AG10803 (cell line): ENCODE data around the gene SEL1L3.

Source experiments
- DNase-seq: peaks from one replicate; pipeline ENCODE4 v3.0.0; 2010; ENCODE audit warnings: low read depth
- H3K4me3 ChIP-seq: 2 replicates; pipeline ENCODE4 v1.5.1; 2011; ENCODE audit warnings: mild to moderate bottlenecking, low read length, control low read depth
- TF ChIP-seq, protein P1 (sequence below): conservative IDR thresholded peaks from 2 replicates; pipeline ENCODE4 v1.5.1; 2011; ENCODE audit warnings: mild to moderate bottlenecking, low read length, control low read depth, inconsistent platforms

Gene SEL1L3

DNA sequence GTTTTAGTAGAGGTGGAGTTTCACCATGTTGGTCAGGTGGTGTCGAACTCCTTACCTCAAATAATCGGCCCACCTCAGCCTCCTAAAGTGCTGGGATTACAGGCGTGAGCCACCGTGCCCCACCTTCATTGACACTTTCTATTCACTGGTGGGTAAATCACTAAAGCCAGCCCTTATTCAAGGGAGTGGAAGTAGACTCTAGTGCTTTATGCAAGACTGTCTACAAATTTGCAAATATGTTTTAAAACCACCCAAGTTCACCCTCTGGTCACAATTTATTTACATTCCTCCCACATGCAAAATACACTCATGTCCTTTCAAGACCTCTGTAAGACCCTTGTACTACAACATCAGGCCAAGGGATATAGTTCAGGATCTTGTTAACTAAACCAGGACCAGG lies 162.1 kb downstream of the SEL1L3 start:
- TF ChIP-seq, protein P1, sequence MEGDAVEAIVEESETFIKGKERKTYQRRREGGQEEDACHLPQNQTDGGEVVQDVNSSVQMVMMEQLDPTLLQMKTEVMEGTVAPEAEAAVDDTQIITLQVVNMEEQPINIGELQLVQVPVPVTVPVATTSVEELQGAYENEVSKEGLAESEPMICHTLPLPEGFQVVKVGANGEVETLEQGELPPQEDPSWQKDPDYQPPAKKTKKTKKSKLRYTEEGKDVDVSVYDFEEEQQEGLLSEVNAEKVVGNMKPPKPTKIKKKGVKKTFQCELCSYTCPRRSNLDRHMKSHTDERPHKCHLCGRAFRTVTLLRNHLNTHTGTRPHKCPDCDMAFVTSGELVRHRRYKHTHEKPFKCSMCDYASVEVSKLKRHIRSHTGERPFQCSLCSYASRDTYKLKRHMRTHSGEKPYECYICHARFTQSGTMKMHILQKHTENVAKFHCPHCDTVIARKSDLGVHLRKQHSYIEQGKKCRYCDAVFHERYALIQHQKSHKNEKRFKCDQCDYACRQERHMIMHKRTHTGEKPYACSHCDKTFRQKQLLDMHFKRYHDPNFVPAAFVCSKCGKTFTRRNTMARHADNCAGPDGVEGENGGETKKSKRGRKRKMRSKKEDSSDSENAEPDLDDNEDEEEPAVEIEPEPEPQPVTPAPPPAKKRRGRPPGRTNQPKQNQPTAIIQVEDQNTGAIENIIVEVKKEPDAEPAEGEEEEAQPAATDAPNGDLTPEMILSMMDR, result no peak
- H3K4me3 ChIP-seq, result no peak overlapping the region
- DNase-seq, result no peak

DNA sequence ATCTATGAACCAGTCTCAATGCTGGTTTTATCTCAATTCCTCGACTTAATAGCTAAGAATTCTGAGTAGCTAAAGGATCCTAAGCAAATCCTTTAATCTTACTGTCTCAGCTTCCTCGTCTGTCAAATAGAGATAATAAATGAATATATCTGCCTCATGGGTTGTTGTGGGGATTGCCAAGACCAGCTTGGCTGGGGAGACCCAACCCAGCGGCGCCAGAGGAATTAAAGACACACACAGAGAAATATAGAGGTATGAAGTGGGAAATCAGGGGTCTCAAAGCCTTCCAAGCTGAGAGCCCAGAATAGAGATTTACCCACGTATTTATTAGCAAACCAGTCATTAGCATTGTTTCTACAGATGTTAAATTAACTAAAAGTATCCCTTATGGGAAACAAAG lies 165.3 kb downstream of the SEL1L3 start:
- TF ChIP-seq, protein P1, result no peak
- no peak for DNase-seq

More for the DNA sequence above, 165.3 kb downstream of the SEL1L3 start:
- no peak overlapping the region for H3K4me3 ChIP-seq
